CD1c-positive myeloid dendritic cell (primary cell): Measurements from ENCODE around the gene FAIM2.

Source experiments
- DNase-seq: peaks from one replicate; pipeline ENCODE4 v3.0.0-alpha.2; 2016; ENCODE audit errors: extremely low spot score

The FAIM2 gene

DNA sequence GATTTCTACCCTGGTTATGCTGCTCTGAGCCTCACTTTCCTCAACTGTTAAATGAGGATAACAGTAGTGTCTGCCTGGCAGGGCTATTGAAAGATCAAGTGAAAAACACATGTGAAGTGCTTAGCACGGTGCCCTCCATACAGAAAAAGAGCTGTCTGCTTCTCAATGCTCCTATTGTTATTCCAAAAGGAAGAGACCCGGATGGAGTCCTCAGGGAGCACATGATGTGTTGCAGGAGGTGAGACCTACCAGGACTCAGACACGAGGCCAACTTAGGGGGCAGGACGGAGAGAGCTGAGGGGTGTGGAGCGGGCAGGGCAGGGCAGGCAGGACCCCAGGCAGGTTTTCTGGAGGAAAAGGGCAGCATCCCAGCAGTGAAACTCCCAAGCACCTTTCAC lies 8.9 kb downstream of the FAIM2 start:
- no peak for DNase-seq

DNA sequence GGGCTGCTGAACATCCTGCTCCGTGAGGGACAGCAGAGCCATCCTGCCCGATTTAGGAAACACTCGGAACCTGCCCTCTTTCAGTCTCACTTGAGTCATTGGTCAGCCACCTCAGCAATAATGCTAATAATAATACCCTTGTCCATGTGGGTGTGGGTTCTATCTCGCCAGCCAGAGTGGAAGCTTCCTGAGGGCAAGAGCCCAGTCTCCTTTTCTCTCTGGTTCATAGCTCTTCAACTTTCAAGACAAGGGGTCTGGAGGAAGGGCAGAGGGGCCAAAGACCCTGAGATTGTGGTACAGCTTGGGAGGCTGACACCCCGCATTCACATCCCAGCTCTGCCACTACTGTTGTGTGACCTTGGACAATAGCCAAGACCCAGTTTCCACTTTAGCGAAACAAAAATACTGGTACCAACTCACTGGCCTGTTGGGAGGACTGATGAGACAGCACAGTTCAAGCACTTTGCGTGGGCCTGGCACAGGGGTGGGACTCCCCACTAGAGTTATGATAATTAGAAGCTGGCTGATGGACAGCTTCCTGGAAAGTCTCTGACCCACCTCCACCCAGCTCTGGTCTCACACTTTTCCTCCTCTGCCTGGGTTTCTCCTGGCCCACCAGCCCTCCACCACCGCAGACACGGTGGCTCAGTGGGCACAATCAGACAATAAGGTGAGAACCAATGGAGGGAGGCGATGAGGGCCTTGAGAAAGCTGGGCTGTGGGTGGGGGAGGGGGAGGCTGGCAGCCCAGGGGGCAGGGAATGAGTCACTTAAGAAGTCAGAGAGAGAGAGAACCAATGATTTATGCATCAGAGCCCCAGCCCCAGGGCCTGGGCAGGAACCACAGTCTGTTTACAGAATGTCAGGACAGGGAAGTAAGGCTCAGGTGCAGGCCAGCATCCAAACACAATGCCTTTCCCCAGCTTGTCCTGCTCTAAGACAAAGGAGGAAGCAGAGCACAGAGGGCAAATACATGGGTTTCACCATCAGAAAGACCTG lies 9.6 kb downstream of the FAIM2 start:
- DNase-seq, result no peak

DNA sequence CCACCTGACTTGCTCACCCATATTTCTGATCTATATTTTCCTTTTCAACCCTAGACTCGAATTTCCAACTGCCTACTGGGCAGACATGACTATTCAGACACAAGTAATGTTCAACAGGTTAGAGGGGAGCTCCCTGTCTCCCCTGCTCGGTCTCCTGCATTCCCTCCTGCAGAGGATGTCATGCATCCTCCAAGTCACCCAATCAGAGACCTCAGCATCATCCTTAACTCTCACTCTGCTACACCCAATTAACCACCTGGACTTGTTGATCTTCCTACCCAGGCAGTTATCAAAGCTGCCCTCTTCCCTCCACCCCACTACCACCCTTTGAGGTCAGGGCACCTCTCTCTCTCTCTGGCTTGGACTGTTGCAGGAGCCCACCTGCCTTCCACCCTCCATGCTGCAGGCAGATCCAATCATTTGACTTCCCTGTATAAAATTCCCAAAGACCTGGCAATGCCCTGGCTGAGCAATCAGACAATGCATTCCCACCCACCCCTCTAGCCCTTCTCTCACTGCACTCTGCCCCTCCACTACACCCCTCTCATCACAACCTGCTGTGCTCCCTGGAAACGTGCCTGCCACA lies 10.9 kb downstream of the FAIM2 start:
- DNase-seq, result no peak

DNA sequence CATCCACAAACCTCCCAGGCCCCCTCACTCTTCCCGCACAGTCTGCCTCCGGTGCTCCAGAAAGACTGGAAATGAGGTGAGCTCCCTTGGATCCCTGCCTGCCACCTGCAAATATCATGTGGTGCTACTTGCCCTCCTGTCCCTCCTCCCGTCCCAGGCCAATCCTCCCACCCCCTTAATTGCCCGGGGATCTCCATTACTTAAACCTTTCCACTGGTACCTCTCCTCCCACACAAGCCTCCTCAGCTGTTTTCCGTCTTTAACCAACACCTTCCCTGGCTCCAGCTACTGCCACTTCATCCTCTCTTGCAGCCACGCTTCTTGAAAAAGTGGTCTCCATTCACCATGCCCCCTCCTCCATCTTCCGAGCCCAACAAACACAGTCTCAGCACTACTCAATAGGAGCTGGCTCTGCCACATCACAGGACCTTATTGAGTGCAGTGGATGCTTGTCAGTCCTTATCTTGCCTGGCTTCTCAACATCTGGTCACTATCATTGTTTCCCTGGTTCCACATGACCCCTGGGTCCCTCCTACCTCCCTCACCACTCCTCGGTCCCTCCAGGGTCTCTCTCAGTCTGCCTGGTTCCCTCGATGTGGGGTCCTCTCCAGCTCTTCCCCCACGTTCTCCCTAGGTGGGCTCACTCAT lies 11.5 kb downstream of the FAIM2 start:
- no peak for DNase-seq

DNA sequence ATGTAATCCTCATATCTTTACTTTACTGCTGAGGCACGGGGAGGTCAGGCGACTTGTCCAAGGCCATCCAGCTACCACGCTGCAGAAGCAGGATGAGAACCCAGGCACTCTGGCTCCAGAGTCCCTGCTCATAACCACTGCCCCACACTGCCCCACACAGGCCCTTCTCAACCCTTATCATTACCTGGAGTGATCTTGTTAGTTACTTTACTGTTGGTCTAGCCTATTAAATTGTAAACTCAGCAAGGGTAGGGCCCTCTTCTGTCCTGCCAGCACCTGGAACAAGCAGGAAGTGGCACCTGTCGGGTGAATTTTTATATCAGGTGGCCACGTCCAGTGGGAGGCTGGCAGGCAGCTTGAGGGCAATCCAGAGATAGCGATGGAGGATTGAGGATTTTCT lies 12.2 kb downstream of the FAIM2 start:
- DNase-seq, result no peak

DNA sequence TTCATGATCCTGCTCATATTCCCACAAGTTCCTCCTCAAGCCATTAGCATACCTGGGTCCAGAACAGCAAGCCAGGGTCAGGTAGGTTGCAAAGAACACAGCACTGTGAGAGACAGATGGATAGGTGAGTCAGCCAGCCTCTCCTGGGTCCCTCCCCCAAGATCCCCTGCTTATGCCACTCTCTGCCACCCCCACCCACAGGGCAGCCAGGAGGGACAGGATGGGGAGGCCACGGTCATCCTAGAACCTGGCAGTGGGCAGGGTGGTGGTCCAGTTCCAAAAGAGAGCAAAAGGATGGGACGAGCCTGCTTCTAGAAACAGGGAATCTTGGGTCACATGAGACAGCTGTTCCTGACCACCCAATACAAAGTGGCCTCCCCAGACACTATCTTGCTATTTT lies 12.7 kb downstream of the FAIM2 start:
- DNase-seq, result no peak

DNA sequence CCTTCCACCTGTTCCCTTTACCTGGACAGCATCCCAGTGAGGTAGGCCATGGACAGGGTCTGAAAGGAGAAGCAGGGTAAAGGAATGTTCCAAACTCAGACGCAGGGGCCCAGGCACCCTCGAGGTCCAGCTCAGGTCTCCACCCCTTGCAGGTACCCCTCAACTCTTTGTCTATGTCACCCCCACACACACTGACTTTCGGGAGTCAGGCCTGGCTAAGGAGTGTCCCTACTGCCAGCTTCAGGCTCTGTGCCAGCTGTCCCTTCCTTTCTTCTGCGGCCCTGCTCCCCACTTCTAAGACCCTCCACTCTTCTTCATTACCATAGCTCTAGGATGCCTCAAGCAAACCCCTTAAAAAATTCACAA lies 13.6 kb downstream of the FAIM2 start:
- no peak for DNase-seq

DNA sequence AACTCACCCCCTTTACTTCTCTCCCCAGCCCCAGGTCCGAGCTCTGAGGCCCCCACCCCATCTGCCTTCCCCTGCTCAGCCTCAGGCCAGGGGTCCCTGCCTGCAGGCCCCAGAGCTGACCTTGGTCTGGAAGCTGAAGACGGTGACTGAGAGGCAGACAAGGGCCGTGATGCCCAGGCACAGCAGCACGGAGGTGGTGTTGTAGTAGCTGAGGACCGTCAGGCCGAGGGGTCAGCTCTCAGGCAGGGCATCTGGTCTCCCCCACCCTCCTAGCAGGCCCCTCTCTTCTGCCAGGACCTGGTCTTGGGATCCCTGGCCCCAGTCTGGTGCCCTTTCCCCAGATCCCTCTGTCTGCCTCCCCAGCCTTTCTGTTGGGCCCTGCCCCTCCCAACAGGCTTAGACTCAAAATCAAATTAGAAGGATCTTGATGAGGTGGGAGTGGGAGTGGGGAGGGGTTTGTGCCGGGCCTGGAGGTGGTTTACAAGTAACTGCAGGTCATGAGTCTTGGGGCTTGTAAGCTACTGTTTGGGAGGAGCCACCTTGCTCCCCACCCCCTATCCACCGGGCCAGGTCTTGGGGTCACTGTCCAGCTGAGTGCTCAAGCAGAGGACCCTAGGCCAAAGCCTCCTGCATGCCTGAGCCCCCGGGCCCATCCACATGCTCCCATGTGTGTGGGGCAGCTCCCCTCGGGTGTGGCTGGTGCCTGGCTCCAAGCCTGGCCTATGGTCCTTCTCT lies 14.2 kb downstream of the FAIM2 start:
- no peak for DNase-seq

DNA sequence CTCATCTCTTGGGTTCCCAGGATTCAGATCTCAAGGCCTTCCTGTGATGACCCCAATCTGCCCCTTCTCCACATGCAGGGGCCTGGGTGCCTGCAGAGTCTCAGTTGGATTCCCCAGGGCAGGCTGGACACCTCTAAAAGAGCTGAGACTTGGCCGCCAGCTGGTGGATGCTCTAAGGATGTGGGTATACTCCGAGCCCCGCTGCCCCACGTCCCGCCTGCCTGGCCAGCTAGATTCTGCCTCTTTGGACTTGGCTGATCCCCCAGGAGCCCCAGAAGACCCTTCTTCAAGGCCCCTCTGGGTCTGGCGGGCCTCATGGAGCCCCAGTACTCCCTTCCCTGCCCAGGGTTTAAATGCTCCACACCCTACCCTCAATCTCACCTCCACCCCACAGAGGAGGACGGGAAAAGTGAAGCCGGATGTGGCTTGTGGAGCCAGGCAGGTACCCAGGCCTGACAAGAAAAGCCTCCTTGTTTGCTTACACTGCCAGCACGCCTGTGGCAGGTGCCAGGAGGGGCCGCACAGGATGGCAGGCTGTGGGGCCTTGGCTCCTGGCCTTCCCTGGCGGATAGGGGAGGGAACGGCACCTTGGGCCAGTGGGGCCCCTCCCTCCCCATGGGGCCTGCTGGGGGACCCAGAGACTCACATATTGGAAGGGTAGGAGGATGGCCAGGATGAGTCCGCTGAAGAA lies 15.1 kb downstream of the FAIM2 start:
- no peak for DNase-seq

DNA sequence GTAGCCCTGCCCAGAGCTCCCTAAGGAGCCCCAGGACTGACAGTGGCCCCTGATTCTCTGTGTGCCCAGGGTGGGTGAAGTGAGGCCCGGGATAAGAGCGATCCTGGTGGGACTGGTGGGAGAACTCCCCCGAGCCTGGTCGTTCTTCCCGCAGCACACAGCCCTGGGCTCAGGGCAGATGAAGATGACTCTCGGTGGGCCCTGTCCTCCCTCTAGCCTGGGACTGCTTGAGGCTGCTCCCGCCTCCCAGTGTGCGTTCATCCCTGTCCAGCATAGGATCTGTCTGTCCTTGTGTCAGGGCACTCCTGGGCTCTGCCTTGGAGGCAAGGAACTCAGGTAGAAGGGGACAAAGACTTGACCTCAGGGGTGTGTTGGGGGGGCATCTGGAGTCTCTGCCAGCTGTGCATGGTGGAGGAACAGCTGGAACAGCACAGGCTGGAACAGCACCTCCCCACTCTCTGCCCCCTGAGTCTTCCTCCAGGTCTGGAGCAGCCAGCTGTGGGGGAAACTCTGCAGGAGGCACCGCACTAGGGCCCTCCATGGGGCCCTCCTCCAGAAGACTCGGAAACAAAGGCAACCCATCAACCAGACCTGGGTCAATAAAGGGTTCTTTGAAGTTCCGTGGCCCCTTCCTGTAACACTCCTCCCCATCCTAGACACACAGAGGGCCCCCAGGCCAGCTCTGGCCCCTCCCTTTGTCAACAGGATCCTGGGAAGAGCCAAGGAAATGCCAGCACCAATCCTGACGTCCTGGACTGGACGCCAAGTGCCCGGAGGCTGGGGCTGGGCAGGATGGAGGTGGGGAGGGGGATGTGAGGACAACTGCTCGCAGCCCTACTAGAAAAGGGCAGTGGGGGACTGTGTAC lies 15.9 kb downstream of the FAIM2 start:
- no peak for DNase-seq

DNA sequence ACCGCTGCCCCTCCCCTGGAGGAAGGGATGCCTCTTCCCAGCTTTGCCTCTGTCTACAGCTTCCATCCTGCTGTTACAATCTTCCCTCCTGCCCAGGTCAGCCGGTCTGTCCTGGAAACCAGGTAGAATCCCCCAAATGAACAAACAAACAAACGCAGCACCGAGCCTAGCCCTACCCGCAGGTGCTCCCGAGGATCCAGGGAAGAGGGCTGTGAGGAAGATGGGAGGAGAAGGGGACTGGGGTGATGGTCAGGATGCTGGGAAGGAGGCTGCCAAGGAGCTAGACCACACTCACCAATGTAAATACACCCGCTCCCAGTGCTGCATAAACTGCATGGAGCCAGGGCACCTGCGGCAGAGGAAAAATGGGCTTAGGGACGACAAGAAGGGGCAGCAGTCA lies 16.6 kb downstream of the FAIM2 start:
- DNase-seq, result no peak

DNA sequence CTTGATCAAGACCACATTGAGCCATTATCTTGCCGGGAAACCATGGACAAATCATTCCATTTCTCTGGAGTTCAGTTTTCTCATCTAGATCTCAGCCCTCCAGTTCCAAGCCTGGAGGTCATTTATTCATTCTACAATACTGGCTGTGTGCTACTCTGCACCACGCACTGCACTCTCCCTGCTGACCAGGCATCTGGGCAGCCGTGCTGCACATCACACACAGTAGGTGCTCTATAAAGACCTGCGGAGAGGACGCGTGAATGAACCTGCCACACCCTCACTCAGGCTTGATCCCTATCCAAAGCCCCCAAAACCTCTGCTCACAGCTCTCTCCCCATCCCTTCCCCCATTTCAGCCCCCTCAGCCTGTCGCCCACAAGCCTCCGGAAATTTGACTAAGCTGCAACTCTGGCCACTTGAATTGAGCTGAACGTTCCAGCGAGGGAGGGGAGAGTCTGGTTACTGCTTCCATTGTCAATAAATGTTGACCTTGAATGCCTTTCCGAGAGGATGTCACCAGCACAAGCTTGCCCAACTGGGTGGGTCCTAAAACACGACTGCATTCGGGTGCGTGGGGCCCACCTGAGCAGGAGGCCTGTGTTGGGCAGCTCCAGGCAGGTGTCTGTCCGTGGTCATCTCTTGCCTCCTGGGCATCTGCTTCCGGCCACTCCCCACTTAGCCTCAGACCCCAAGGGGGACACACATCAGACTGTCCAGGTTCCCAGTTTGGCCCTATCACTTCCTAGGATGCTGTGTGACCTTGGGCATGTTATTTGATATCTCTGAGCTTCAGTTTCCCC lies 17.8 kb downstream of the FAIM2 start:
- no peak for DNase-seq

DNA sequence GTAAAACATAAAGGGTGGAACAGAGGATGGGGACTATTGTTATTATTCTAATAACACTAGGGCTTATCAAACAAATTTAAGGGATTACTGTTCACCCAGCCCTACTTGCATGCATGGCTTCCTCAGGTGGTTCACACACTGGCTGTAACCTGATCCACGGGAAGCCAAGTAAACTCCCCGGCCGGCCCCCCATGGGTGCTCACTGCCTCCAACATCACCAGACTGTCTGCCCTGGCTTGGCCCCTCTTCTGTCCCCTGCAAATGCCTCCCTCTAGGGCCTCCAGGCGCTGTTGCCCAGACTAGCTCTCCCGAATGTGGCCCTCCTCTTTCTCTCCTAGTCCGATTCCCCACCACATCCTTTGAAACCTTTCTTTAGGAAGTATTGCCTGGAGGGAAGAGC lies 18.6 kb downstream of the FAIM2 start:
- no peak for DNase-seq

DNA sequence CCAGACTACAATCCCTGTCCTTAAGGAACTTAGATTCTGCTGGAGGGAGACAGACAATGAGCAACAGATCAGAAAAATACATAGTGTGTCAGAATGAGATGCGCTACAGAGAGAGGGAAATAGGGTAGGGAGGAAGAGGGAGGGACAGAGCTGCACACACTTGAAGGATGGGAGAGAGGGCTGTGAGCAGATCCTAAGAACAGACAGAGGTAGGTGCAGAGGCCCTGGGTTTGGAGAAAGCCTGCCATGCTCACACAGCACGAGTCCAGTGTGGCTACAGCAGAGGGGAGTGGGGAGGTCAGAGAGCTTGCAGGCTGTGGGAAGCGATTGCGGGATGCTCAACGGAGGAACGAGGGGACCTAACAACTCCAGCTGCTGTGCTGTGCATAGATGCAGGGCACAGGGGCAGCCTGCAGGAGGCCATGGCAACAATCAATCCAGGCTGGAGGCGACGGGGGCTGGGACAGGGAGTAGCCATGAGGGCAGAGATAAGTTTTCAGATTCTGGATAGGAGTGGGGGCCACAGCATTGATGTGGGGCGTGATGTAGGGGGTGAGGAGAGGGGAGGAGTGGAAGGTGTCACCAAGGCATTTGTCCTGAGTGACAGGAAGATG lies 20.7 kb downstream of the FAIM2 start:
- no peak for DNase-seq

DNA sequence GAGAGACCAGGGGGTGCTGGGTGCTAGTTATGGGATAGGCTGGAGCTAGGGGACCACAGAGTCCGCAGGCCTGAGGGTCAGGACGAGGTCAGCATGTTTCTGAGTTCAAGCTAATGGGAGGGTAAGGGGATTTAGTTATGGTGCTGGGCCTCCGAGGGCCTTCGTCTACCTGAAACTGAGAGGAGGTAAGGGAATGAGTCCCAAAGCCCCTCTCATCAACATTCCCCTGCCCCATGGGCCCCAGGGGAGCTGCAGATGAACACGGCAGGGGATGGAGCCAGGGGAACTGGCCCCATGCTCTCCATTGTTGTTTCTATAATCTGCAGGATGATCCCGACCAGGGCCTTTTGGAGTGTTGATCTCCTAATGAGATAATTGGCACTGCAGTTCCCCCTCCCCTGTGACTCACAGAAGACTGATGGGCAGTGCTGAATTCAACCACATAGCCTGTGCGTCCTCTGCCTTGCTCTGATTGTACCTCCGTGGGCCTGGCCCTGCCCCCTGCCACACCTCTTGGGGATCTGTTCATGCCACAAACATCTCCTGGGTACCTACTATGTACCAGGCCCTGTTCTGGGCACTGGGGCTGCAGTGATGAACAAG lies 21.4 kb downstream of the FAIM2 start:
- no peak for DNase-seq

DNA sequence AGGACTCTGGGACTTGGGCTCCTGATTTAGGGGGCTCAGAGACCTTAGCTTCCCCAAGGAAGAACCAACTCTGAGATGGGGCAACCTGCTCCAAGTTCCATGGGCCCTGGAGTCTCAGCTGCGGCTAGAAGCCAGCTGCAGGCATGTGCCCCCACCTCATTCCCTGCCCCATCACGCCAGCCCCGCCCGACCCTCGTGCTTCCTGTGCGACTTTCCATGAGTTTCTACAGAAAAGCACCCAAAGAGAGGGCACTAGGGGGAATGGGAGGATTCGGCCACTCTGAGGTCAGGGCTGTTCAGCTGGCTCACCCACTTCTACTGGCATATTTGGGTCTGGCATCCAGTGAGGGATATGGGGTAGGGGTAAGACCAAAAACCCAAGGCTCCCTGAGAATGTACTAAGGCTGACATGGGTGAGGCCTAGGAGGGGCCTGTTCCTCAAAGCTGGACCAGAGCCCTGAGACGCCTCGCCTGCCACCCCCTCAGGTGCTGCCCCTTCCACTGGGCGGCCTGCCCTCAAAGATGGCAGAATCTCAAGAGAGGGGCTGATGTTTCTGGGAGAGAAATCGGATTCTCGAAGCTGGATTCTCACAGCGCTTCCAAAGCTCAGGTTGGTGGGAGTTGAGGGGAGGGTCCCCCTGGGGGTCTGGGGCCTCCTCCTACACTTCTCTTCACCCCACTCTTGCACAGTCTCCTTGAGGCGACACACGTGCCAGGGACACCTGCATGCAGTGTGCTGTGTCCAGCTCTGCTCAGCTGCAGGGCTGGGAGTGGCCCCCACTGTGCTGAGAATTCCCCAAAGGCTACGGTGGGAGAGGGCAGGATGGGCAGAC lies 22.1 kb downstream of the FAIM2 start:
- DNase-seq, result no peak

DNA sequence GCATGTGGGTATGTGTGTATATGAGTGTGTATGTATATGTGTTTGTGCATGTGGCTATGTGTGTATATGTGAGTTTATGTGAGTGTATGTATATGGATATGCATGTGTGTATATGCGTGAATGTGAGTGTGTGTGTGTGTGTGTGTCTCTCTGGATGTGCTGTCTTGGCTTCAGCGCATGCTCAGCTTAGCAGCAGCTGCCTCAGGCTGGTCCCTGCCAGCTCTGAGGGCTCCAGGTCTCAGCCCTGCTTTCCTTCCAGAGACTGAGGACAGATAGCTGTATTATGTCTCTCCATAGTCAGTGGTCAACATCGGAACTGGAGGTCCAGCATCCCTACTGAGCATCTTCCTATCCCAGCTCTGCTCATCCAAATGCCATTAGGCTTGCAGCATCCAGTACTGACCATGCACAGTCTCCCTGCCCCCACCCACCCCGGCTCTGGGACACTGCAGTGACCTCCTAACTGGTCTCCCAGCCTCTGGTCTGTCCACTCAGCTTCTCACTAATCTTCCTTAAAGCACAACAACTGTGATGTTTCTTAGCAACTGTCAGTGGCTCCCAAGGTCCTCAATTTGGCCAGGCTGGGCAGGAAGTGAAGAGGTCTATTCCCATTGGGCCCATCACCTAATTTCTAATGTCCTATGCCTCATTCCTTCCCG lies 22.8 kb downstream of the FAIM2 start:
- DNase-seq, result no peak
